Lower leg skin (tissue), 3 donors: ENCODE results near the gene ERC1.

Source experiments
- CTCF ChIP-seq, 3 donors: fragments of 450-650 bp; IDR thresholded peaks; one replicate each; pipeline ENCODE4 v1.5.1; 2016; ENCODE audit warnings: antibody characterized with exemption in 3 of 3, mild to moderate bottlenecking in 3 of 3, moderate library complexity in 2 of 3
- POLR2A ChIP-seq, 2 donors: fragments of 450-650 bp; IDR thresholded peaks; one replicate each; pipeline ENCODE4 v1.6.1; 2016 to 2017; ENCODE audit warnings: antibody characterized with exemption in 2 of 2, mild to moderate bottlenecking in 1 of 2, moderate library complexity in 1 of 2

GRCh38 chr12:1488908-1489381, 497.9 kb downstream of the ERC1 start:
- TF ChIP-seq CTCF (IDR thresholded peaks at IDR 0.05) (no peak), POLR2A (IDR thresholded peaks at IDR 0.05) (no peak)
